GM18517 (cell line): ENCODE data around the gene EFNB3.

Source experiments
- ATAC-seq: cut with Tn5 transposase; IDR thresholded peaks from one replicate; pipeline ENCODE4 v1.9.1; 2021; ENCODE audit warnings: mild to moderate bottlenecking, moderate library complexity; ENCODE audit not compliant: unreplicated experiment

Gene EFNB3

GRCh38 chr17:7704601-7705268, at the start of gene EFNB3:
Gene EFNB3 (plus strand): TSS chr17:7705202. CDS start chr17:7705599, 397 bp downstream.
- ATAC-seq, result no peak

GRCh38 chr17:7655541-7655840, 49.5 kb upstream of the EFNB3 start:
- ATAC-seq, result no peak

- no peak for ATAC-seq
These were observed 47.9 kb upstream of the EFNB3 start for GRCh38 chr17:7656958-7657609.

GRCh38 chr17:7667656-7668406, 37.2 kb upstream of the EFNB3 start:
- ATAC-seq, result no peak

- no peak for ATAC-seq
These were observed 36.5 kb upstream of the EFNB3 start for GRCh38 chr17:7668482-7668881.

GRCh38 chr17:7673239-7673638, 31.8 kb upstream of the EFNB3 start:
- ATAC-seq, result no peak

- ATAC-seq, result no peak
These were observed 30.1 kb upstream of the EFNB3 start for GRCh38 chr17:7674934-7675333.

GRCh38 chr17:7676533-7676932, 28.5 kb upstream of the EFNB3 start:
- no peak for ATAC-seq

GRCh38 chr17:7677388-7678067, 27.5 kb upstream of the EFNB3 start:
- ATAC-seq, result no peak

GRCh38 chr17:7684851-7685532, 20.0 kb upstream of the EFNB3 start:
- no peak for ATAC-seq

GRCh38 chr17:7685533-7686221, 19.3 kb upstream of the EFNB3 start:
- ATAC-seq, result peak; percentile 43

- ATAC-seq, result peak; percentile 56
These were observed 18.6 kb upstream of the EFNB3 start for GRCh38 chr17:7686222-7687071.

- peak; percentile 32 for ATAC-seq
These were observed 17.7 kb upstream of the EFNB3 start, which contains the start of gene TP53 for GRCh38 chr17:7687072-7687907. Gene TP53 (minus strand): TSS chr17:7687490. CDS start chr17:7676594, 10,896 bp downstream.

- ATAC-seq, result peak; percentile 61
These were observed 16.8 kb upstream of the EFNB3 start, which contains the start of gene WRAP53 for GRCh38 chr17:7687908-7688807. Gene WRAP53 (plus strand): TSS chr17:7688477. CDS start chr17:7688649, 172 bp downstream.

- ATAC-seq, result no peak
These were observed 16.1 kb upstream of the EFNB3 start for GRCh38 chr17:7688808-7689316.

- ATAC-seq, result no peak
These were observed 9.4 kb upstream of the EFNB3 start for GRCh38 chr17:7695586-7695985.
